ENCODE results near the gene BPNT1. TPM values are rescaled to one million over a fixed set of nuclear protein-coding genes. Genes with fewer than 3 reads are reported as not detected.

Gene BPNT1
- total RNA-seq, 1 experiment from 2014 or later: 13.6 TPM

DNA sequence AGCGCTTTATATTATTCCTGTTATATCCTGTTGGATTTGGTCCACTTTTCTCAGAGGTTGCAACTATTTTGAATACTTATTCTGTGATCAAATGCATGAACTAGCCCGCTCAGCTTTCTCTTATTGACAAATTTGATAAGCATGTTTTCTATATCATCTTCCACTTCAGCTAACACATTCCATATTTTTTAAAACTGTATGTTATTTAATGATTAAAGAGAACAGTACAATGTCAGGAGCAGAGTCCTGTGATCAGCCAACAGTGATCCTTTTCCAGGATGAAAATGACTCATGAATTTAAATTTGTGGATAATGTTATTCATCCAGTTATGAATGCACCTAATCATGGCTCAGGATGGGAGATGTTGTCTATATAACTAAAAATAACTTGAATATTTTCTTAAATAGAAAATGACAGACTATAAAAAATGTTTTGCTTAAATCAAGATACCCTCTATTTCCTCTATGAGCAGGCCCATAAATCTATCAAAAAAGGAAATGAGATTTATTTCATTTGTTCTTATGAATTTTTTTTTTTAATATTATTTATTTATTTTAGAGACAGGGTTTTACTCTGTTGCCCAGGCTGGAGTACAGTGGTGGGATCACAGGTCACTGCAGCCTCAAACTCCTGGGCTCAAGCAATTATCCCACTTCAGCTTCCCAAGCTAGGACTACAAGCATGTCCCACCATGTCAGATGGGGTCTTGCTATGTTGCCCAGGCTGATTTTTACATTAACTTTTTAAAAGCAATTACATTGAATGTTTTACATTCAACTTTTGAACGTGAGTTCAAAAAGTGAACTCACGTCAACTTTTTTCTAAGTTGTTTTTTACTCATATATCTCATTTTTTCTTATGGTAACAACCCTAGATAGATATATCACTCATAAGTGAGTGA is 12.5 kb downstream of the BPNT1 start:
- Histone ChIP-seq H3K79me2 (ENCODE audit: insufficient read depth, low read length) (no peaks in the 10 kb centered on the region), H4K91ac (ENCODE audit: insufficient read length, low read depth, low read length) (no peak overlapping the region), H4K5ac (ENCODE audit: insufficient read length, low read depth, low read length) (no peak overlapping the region), H2BK20ac (ENCODE audit: low read depth, low read length, poor library complexity, severe bottlenecking) (no peak overlapping the region), H2BK15ac (ENCODE audit: low read depth, low read length) (no peak overlapping the region), H3K23ac (ENCODE audit: insufficient read length, low read depth, low read length) (no peak overlapping the region), H2AFZ (ENCODE audit: low read length) (no peak overlapping the region), H4K20me1 (ENCODE audit: control insufficient read depth, insufficient read depth, insufficient read length) (no peaks in the 10 kb centered on the region), H3K14ac (ENCODE audit: insufficient read depth, low read length) (no peak overlapping the region), H3K4ac (ENCODE audit: low read depth, low read length) (no peak overlapping the region), H3K27me3 (ENCODE audit: insufficient read depth, low read length) (no peaks in the 10 kb centered on the region), H2BK5ac (ENCODE audit: insufficient read length, low read length) (no peak overlapping the region), H3K9ac (ENCODE audit: extremely low read depth, insufficient read length, low read length) (no peak overlapping the region), H3K79me1 (ENCODE audit: insufficient read depth, low read depth, low read length, poor library complexity, severe bottlenecking) (no peaks in the 10 kb centered on the region), H3K18ac (ENCODE audit: insufficient read length, low read depth, low read length) (no peak overlapping the region), H2AK5ac (ENCODE audit: insufficient read length, low read length) (no peak overlapping the region), H4K8ac (replicated peaks; ENCODE audit: insufficient read length, low read depth, low read length) (no peak overlapping the region), H3K4me1 (ENCODE audit: insufficient read depth, low read length) (no peaks in the 10 kb centered on the region), H2BK120ac (ENCODE audit: low read depth, low read length, poor library complexity, severe bottlenecking) (no peak overlapping the region), H3K56ac (ENCODE audit: insufficient read length, low read depth, low read length) (no peak overlapping the region), H3K9me3 (ENCODE audit: control insufficient read depth, low read depth, low read length) (no peaks in the 10 kb centered on the region), H2BK12ac (ENCODE audit: insufficient read length, low read depth, low read length) (no peak overlapping the region), H3K4me2 (ENCODE audit: insufficient read depth, insufficient read length, low read length) (no peak overlapping the region), H3K27ac (ENCODE audit: insufficient read length, low read depth, low read length) (no peak overlapping the region), H3K23me2 (ENCODE audit: insufficient read length, low read depth, low read length, poor library complexity, severe bottlenecking) (no peaks in the 10 kb centered on the region), H3T11ph (ENCODE audit: low read length) (no peak overlapping the region)
- Mint-ChIP-seq H3K4me3 (no peak overlapping the region), H3K27me3 (ENCODE audit: low read depth) (no peaks in the 10 kb centered on the region), H3K36me3 (ENCODE audit: insufficient read depth in 1 of 3, low read depth in 3 of 3) (peaks cover 2 to 9% (median 9%) of the 10 kb centered on the region in 3 experiments; a peak in 5 of 7 replicates), H3K9me3 (no peaks in the 10 kb centered on the region; a peak in 1 of 5 replicates), H3K27ac (no peak overlapping the region), H3K4me1 (no peaks in the 10 kb centered on the region)
- DNase-seq: no peak
- no CpG with 5 or more reads among the region's 4 CpGs for WGBS (ENCODE audit: extremely low coverage, insufficient read length, low lambda C conversion rate)
- TF ChIP-seq, protein P1, sequence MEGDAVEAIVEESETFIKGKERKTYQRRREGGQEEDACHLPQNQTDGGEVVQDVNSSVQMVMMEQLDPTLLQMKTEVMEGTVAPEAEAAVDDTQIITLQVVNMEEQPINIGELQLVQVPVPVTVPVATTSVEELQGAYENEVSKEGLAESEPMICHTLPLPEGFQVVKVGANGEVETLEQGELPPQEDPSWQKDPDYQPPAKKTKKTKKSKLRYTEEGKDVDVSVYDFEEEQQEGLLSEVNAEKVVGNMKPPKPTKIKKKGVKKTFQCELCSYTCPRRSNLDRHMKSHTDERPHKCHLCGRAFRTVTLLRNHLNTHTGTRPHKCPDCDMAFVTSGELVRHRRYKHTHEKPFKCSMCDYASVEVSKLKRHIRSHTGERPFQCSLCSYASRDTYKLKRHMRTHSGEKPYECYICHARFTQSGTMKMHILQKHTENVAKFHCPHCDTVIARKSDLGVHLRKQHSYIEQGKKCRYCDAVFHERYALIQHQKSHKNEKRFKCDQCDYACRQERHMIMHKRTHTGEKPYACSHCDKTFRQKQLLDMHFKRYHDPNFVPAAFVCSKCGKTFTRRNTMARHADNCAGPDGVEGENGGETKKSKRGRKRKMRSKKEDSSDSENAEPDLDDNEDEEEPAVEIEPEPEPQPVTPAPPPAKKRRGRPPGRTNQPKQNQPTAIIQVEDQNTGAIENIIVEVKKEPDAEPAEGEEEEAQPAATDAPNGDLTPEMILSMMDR (conservative IDR thresholded peaks at IDR 0.05): no peak

Measured in H9 (cell line).